ENCODE measurements around the gene CAMKV.

- TF ChIP-seq POLR2A (IDR thresholded peaks at IDR 0.05) (peak; percentile 29 to 55 (median 48)), CTCF (IDR thresholded peaks at IDR 0.05) (peak in 3 of 7 experiments; percentile 24 to 36 (median 35))
Observed at GRCh38 chr3:49900491-49901153, 30.9 kb upstream of the CAMKV start.

All from body of pancreas (tissue), 4 donors.